HG03175 (cell line): Measurements from ENCODE around the gene CPTP.
A peak's percentile ranks its signal among the peaks of the same experiment; 100 is the strongest.

Experiments
- ATAC-seq: cut with Tn5 transposase; IDR thresholded peaks from one replicate; pipeline ENCODE4 v1.9.1; 2021; ENCODE audit warnings: mild to moderate bottlenecking, moderate library complexity; ENCODE audit not compliant: unreplicated experiment

The CPTP gene

DNA sequence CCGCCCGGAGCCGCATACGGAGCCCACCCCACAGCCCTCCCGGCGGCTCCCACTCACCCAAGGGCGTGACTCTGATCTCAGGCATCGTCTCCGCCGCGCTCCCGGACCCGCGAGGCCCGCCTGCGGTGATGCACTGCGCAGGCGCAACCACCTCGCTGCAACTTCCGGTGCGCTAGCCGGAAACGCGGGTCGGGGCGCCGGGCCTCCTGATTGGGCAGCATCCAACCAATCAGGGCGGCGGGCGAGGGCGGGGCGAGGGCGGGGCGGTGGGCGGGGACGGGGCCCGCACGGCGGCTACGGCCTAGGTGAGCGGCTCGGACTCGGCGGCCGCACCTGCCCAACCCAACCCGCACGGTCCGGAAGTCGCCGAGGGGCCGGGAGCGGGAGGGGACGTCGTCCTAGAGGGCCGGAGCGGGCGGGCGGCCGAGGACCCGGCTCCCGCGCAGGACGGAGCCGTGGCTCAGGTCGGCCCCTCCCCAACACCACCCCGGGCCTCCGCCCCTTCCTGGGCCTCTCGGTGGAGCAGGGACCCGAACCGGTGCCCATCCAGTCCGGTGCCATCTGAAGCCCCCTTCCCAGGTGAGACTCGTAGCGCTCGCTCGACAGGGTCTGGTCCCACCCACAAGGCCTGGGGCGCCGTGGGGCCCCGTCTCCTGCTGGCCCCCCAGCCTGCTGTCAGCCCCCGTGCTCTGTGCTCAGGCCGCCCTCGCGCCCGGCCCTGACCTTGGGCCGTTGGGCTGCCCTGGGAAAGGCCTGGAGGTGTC lies at the start of gene CPTP, which contains the start of gene INTS11:
Gene CPTP, plus strand, starts transcription at position 279 of the 764 bp plus-strand sequence. CDS start 2,109 bp downstream, outside the sequence.
Gene INTS11, minus strand, starts transcription at position 137 of the 764 bp plus-strand sequence. Its CDS starts 52 bp downstream, at position 85.
- ATAC-seq: peak; percentile 81

DNA sequence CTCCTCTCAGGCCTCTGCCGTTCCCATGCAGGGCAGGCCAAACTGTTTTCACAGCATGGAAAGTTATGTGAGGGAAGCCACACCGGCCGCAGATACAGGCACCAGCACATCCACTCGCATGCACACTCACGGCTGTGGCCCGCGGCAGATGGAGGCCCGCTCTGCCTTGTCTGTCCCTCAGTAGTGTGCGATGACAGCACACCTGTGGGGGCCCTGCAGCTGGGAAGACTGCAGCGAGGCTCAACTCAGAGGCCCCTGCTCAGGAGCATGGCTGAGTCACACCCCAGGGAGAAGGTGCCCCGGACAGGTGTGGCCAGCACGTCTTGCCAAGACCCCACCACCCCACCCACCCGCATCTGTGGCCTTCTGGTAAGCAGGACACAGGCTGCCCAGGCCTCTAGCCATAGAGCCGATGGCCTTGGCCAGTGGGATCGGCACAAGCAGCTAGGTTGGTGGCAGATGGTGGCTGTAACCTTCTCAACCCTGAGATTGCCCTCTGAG lies 49.6 kb upstream of the CPTP start:
- ATAC-seq: no peak

DNA sequence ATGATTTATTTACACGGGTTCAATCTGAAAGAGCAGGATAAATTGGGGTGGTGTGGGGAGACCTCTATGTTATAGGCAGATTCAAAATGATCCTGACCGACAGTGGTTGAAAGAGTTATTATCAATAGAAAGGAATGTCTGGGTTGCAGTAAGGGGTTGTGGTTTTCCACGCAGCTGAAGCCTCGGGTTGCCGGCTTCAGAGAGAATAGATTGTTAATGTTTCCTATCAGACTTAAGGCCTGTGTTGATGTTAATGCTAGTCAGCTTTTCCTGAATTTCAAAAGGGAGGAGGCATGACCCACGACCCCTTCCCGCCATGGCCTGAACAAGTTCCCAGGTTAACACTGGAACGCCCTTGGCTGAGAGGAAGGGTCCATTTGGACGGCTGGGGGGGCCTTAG lies 48.8 kb upstream of the CPTP start:
- no peak for ATAC-seq

DNA sequence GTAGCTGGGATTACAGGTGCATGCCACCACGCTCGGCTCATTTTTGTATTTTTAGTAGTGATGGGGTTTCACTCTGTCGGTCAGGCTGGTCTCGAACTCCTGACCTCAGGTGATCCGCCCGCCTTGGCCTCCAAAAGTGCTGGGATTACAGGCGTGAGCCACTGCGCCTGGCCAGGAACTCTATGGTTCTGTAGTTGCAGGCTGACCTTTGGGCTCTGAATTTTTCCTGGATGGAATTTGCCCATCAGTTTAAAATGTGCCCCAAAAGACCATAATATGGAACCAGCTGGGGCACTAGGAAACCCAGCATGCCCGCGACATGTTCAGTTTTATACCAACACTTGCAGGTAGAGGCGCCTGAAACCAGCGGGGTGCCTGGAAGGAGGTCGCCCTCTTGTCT lies 46.0 kb upstream of the CPTP start:
- ATAC-seq: no peak

DNA sequence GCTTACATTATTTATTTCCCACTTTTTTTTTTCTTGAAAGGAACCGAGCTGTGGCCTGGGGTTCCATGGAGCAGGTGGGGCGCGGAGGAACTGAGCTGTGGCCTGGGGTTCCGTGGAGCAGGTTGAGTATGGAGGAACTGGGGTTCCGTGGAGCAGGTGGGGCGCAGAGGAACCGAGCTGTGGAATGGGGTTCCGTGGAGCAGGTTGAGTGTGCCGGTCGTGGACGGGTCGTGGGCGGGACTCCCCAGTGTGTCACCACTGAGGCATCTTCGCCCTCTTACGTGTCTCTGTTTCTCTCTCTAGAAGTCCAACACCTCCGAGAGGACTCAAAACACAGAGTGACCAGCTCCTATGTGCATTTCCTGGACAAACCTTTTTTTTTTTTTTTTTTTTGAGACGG lies 45.6 kb upstream of the CPTP start:
- no peak for ATAC-seq

DNA sequence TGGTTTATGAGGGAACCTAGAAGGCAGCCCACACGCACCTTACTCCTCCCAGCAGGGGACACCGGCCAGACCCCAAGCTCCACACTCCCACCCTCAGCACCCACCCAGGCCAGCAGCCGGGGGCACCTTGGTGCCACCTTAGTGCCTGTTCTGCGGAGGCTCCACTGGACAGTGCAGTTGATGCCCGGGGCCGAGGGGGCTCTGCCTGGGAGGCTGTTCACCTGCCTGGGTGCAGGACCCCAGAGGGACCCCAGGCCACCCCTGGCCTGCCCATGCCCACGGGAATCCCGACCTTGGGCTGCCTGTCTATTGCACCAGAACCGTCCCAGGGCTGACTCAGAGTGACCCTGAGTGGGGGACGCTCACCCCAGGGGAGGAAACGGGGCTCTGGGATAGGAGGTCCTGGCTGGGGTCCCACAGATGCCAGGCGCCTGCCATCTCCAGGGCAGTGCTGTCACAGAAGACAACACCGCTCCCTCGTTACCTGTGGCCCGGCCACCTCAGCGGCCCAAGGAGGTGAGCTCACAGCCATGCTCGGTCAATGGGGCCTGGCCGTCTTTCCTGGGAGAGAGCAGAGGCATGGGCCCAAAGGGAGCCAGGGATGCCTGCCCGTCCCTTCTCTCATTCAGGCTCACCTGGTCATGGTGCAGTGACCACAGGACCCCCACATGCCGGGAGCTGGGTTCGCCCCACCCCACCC lies 43.7 kb upstream of the CPTP start:
- no peak for ATAC-seq

DNA sequence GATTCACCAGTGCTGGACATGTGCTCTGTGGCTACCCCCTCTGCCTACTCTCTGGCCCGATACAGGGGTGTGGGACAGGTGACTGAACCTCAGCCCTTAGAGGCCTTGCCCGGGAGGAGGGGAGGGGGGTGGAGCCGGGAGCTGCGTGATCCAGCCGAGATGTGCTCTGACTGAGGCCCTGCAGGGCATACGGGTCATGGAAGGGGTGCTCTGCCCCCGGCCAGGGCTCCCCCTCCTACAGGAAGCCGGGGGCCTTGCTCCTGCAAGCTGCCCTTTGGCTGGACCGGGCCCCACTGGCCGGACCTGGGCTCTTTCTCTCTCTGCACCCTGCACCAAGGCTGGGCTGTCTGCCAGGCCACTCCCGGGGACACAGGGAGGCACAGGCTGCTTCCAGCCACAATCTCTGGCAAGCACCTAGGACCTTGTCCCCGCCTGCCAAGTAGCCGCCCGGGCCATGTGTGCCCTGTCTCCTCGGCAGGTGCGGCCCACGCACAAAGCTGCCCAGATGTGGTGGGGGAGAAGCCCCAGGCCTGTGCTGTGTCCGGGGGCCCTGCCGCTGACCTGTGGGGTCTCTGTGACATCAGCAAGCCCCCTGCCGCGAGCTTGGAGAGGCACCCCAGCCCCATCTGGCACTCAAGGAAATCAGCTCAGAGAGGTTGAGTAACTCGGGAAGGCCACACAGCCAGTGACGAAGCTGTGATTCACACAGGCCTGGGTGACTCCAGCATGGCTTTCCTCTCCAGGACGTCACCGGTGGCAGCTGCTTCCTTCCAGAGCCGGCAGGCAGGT lies 42.9 kb upstream of the CPTP start:
- no peak for ATAC-seq

DNA sequence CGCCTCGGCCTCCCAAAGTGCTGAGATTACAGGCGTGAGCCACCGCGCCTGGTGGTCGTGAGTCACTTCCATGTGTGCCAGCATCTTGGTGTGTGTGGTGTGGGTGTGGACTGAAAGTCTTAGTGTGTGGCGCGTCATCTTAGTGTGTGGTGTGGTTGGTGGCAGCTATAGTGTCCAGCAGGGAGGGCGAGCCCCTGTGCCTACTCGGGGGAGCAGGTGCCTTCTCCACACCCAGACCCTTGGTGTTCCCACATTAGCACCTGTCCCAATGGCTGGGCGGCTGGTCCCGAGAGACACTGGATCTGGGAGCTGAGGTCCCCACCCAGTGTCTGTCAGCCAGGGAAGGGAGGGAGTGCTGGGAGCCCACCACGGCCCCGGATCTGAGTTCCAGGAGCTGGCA lies 41.6 kb upstream of the CPTP start:
- ATAC-seq: no peak

DNA sequence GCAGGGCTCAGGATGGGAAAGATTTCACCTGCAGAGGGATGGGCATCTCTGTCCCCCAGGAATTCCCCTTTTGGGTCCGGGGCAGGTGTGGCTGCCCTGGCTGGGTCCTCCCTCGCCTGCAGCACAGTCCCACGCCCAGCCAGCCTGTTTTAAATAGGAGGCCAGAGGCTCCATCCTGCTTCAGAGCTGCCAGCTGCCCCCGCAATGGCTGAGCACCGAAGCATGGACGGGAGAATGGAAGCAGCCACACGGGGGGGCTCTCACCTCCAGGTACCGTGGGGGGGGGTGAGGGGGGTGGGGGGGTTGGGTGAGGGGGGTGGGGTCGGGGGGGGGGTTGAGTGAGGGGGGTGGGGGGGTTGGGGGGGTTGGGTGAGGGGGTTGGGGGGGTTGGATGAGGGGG lies 40.8 kb upstream of the CPTP start:
- no peak for ATAC-seq

DNA sequence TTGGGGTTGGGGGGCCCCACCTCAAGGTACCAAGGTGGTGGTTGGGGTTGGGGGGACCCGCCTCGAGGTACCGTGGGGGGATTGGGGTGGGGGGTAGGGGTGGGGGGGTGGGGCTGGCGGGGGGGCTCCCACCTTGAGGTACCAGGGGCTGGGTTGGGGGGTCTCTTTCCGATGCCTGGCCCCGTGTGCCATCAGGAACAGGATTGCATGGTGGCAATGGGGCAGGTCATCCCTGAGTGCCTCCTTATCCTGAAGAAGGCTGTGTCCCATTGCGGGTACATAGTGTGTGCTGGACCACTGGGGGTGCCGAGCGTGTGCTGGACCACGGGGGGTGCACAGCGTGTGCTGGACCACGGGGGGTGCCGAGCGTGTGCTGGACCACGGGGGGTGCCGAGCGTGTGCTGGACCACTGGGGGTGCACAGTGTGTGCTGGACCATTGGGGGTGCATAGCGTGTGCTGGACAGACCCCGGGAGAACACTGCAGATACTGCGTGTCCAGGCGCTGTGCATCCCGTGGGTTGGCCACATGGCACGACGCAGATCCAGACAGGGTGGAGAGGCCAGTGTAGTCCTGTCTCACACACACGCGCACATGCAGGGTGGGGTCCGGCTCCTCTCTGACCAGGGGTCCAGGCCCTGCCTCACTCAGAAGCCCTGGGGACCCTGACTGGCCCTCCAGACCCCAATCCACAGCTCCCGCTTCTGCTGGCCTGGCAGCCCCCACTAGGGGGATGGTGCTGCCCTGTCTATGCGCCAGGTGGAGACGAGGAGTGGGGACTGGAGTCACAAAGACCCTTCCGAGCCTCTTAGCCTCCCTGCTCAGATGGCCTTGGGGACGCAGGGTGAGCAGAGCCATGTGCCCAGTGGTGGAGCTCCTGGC lies 40.1 kb upstream of the CPTP start:
- ATAC-seq: no peak

DNA sequence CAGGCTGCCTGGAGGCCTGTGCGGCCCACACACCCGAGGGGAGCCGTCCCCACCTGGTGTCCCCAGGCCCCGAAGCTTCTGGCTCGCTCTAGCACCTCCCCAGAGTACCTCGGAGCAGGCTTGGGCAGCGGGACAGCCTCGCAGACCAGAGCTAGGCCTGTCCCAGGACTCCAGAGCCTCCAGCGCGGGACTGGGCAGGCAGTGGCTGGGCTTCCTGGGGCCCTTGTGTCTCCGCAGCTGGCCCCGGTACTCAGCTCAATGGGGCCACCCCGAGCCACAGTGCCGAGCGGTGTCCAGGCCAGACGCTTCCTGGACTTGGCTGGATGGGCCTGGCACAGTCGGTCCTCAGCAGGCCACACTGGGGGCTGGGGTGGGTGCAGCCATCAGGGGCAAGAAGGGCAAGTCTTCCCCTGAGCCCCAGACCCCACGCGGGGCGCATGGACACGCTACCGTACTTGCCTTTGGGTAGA lies 39.5 kb upstream of the CPTP start:
- ATAC-seq: no peak

DNA sequence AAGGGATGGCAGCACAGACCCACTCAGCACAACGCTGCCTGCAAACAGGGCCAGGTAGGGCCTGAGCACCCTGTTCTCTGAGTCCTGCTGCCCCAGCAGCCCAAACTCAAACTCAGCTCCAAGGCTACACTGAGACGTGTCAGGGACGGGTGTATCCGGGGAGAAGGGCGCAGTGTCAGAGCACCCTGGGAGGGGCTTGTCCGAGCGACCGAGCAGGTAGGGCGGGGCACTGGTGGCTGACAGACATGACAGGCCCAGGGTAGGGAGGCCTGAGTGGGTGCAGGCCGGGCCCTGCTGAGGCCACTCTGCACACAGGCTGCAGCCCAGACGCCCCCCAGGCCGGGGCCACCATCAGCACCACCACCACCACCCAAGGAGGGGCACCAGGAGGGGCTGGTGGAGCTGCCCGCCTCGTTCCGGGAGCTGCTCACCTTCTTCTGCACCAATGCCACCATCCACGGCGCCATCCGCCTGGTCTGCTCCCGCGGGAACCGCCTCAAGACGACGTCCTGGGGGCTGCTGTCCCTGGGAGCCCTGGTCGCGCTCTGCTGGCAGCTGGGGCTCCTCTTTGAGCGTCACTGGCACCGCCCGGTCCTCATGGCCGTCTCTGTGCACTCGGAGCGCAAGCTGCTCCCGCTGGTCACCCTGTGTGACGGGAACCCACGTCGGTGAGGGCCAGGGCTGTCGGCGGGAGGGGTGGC lies 38.8 kb upstream of the CPTP start:
- ATAC-seq: no peak

DNA sequence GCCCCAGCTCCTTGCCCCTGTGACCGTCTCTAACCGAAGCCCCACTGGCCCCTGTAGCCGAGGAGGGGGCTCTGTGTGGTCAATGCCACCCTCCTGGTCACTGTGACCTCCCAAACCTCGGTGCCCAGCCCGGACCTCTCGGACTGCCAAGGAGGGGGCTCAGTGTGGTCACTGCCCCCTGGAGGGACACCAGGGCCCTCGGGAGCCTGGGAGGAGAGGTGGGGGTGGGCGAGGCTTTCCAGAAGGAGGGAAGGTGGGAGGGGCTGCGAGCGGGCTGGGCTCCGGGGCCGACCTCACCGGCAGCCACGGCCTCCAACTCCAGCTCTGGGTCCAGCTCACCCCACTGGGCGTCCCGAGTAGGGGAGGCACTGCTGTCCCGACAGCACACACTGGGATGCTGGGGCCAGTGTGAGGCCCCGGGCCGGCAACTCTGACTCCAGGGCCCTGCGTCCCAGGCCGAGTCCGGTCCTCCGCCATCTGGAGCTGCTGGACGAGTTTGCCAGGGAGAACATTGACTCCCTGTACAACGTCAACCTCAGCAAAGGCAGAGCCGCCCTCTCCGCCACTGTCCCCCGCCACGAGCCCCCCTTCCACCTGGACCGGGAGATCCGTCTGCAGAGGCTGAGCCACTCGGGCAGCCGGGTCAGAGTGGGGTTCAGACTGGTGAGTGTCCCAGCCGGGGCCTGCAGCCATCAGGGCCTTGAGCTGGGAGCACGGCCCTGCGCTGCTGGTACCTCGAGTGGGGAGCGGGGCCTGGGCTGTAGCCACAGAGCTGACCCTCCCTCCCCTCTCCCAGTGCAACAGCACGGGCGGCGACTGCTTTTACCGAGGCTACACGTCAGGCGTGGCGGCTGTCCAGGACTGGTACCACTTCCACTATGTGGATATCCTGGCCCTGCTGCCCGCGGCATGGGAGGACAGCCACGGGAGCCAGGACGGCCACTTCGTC lies 38.0 kb upstream of the CPTP start:
- ATAC-seq: no peak

DNA sequence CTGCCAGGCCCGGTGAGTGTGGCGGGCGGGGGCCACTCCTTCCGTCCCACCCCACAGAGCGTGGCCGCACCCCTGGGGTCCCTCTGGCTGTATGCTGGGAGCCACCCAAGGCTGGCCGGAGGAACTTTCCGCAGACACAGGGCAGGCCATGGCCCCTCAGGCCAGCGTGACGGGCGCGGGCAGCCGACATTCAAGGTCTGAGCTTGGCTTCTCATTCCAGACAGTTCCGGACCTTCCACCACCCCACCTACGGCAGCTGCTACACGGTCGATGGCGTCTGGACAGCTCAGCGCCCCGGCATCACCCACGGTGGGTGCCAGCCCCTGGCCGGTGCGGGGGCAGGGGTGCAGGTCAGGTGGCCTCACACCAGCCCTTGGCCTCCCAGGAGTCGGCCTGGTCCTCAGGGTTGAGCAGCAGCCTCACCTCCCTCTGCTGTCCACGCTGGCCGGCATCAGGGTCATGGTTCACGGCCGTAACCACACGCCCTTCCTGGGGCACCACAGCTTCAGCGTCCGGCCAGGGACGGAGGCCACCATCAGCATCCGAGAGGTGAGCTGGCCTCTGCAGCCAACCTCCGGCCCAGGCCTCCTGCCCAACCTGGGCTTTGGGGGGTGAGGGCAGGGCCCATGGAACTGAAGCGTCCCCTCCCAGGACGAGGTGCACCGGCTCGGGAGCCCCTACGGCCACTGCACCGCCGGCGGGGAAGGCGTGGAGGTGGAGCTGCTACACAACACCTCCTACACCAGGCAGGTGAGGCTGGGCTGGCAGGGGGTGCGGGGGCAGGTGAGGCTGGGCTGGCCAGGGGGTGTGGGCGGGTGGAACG lies 37.1 kb upstream of the CPTP start:
- ATAC-seq: no peak

DNA sequence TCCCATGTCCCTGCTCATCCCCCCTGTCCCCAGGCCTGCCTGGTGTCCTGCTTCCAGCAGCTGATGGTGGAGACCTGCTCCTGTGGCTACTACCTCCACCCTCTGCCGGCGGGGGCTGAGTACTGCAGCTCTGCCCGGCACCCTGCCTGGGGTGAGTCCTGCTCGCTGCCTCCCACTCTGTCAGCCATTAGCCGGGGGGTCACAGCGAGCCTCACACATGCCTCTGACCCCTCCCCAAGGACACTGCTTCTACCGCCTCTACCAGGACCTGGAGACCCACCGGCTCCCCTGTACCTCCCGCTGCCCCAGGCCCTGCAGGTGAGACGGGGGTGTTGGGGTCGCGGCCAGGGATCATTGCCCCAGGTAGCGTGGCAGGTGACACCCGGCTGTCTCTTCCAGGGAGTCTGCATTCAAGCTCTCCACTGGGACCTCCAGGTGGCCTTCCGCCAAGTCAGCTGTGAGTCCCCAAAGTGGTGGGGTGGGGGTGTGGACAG lies 34.3 kb upstream of the CPTP start:
- no peak for ATAC-seq

DNA sequence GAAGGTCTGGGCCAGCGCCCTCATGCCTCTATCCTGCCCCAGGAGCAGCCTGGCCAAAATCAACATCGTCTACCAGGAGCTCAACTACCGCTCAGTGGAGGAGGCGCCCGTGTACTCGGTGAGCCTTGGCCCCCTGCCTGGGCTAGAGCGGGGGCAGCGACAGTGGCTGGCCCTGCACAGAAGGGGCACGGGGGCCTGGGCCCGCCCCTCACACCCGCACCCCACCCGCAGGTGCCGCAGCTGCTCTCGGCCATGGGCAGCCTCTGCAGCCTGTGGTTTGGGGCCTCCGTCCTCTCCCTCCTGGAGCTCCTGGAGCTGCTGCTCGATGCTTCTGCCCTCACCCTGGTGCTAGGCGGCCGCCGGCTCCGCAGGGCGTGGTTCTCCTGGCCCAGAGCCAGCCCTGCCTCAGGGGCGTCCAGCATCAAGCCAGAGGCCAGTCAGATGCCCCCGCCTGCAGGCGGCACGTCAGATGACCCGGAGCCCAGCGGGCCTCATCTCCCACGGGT lies 33.5 kb upstream of the CPTP start:
- no peak for ATAC-seq
